Measurements from ENCODE around the gene CHMP4B.

- TF ChIP-seq RNF2 (IDR thresholded peaks at IDR 0.05; ENCODE audit: borderline replicate concordance, low read depth): no peak
- no peak for TF ChIP-seq CTCF (IDR thresholded peaks at IDR 0.05)
- no peak for TF ChIP-seq PBX3 (IDR thresholded peaks at IDR 0.05)
- TF ChIP-seq CHD4 (IDR thresholded peaks at IDR 0.05; ENCODE audit: borderline replicate concordance): no peak
- TF ChIP-seq CEBPB (IDR thresholded peaks at IDR 0.05): no peak
- TF ChIP-seq MAX (IDR thresholded peaks at IDR 0.05): no peak
- no peak for TF ChIP-seq REST (IDR thresholded peaks at IDR 0.05)
- no peak for TF ChIP-seq POLR2A (IDR thresholded peaks at IDR 0.05; ENCODE audit: low read length)
- TF ChIP-seq ZFP36 (IDR thresholded peaks at IDR 0.05; ENCODE audit: borderline replicate concordance, partially characterized antibody): no peak
- TF ChIP-seq RARB (CRISPR knock-in tag; IDR thresholded peaks at IDR 0.05): no peak
These were observed 45.6 kb upstream of the CHMP4B start for GRCh38 chr20:33765592-33765991.
